CD4-positive, alpha-beta T cell treated with Interferon gamma for 1 hour (primary cell): ENCODE measurements around the gene MTHFD1.
A peak's percentile ranks its signal among the peaks of the same experiment; 100 is the strongest.

Experiments used
- DNase-seq: peaks from one replicate; pipeline ENCODE4 v3.0.0-alpha.2; 2020

MTHFD1 gene

GRCh38 chr14:64409126-64409920, 21.2 kb downstream of the MTHFD1 start:
- DNase-seq = no peak

DNA sequence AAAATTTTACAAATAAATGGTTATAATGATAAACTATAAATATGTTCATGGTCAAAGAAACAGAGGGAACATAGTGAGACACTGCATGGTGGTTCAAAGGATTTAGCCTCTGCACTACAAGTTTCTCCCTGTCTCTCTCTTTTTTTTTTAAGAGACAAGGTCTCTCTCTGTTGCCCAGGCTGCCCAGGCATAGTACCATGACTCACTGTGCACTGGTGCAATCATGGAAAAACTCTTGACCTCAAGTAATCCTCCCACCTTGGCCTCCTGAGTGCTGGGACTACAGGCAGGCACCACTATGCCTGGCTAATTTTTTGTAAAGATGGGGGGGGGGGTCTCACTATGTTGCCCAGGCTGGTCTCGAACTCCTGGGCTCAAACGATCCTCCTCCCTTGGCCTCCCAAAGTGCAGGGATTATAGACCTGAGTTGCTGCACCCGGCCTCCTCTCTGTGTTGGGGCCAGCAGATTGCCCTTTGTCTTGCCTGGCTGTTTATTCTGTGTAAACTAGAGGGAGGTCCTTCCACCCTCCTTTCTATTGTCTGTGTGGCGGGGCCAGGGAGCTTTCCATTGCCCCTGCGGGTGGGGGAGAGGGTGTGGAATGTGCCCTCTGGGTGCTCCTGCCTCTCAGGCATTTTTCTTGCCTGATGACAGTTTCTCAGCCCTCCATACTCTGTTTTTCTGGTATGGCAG, 22.1 kb downstream of the MTHFD1 start:
- no peak for DNase-seq

DNA sequence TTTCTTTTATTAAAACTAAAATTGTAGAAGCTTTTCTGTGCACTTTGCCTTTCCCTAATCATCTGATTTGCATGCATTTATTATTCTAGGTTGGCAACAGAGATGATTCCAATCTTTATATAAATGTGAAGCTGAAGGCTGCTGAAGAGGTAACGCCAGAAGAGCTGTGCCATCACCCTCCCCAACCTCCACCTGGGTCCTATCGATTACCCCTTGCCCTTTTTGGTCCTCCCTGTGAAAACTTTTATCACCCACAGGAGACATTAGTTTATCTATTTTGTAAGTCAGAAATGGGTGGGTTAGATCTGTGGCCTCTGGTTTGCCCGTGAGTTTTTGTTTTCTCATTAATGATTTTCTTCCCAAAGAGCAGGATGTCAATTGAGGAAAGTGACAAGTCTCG, 22.8 kb downstream of the MTHFD1 start:
- DNase-seq = no peak

DNA sequence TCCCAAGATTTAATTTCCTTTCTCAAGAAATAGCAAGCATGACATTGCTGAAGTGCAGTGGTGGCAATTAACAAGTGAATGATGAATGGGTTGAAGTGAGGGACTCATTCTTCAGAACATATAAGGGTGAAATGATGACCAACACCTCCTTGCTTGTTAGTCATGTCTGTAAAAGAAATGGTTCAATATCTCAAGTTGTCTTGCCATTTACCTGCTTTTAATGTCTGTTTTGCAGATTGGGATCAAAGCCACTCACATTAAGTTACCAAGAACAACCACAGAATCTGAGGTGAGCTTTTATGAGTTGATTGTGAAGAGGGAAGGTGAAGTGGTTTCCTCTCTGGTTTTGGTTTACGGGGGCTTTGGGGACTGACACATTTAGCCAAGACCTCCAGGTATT, 24.1 kb downstream of the MTHFD1 start:
- no peak for DNase-seq

DNA sequence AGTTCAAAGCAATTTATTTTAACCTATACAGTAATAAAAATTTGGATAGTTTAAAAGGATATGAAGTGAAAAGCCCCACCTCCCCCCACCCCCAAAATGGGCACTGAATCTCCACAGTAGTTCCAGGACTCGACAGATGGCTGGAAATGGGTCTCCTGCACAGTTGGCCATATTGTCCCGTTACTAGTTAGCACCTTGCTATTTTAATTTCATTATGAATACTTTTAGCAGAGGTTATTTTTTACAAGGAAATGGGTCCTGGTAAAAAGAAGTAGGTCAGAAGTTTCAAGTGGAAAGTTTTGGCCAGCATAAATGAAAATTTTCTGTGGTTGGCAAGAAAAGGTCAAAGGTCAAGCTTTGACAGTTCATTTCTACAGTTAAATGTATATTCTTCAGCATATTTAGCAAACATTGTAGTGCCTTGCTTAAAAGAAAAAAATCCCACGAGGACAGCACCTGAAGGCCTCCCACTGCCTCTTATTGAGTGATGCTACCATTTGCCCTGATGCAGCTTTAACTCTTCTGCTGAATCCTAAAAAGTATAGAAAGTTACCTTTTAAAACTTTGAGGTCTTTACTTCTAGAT, 28.3 kb downstream of the MTHFD1 start:
- DNase-seq = no peak

DNA sequence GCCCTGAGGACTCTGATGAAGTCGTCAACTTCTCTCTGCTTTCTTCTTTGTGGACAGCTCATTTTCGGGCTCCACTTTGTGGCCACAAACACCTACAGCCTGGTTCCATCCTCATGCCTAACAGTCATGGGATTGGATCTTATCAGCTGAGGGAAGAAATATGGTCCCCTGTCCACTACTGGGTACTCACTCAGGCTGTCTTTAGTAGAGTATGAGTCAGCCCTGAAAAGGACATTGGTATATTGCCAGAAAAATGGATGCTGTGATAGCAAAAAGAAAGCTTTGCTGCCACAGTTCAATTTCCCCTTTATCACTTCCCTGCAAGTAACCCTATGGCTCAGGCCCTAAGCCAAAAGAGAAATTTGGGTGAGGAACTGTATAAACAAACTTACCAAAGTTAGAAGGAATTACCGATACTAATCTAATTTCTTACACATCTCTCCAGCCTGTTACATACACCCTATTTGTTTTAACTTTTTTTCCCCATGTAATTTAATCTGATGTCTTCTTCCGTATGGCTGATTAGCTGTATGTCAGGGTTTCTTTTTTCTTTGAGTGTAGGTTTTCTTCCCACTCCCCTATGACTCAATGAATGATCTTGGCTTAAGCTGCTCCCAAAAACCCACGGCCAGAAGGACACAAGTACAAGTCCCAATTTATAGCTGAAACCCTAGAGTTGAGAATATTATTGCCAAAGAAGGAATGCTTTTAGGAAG, 29.1 kb downstream of the MTHFD1 start:
- DNase-seq = no peak

- DNase-seq = no peak
Measured at GRCh38 chr14:64417771-64418125, 29.6 kb downstream of the MTHFD1 start.

GRCh38 chr14:64419003-64419402, 30.9 kb downstream of the MTHFD1 start:
- DNase-seq = no peak

- DNase-seq = no peak
Measured at GRCh38 chr14:64421166-64421565, 33.0 kb downstream of the MTHFD1 start.

- no peak for DNase-seq
Measured at GRCh38 chr14:64422005-64422404, 33.9 kb downstream of the MTHFD1 start.

GRCh38 chr14:64422756-64423155, 34.6 kb downstream of the MTHFD1 start:
- DNase-seq = no peak

DNA sequence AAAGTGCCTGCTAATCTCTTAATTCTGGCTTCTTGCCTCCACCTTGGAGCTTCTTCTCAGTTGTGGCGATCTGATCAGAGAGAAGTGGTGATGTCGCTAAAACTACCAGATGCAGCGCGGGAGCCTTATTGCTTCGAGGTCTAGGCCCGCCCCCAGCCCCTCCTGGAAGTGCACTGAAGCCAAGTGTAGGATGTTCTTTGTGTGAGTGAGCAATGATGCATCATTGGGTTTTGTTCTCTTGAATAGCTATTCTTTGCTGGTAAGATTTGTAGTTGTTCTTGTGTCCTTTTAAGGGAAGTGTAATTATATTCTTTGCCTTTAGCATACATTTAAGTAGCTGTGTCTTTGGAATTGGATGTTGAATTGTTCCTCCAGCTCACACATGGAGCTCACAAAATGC, 35.8 kb downstream of the MTHFD1 start:
- no peak for DNase-seq

DNA sequence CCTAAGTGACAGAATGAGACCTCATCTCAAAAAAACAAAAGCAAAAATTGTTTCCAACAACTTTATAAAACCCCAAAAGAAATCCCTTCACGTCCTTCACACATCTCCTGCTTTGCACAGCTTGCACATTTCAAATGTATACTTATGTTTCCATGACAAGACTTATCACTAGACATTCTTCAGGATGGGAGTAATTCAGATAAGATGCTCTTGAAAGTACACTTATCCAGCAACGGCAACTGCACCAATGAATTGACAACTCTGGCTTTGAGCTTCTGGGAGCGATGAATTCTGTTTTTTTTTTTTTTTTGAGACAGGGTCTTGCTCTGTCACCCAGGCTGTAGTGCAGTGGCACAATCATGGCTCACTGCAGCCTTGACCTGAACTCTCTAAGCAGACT, 46.4 kb downstream of the MTHFD1 start:
- DNase-seq = no peak

GRCh38 chr14:64438181-64438841, 50.2 kb downstream of the MTHFD1 start:
- no peak for DNase-seq

DNA sequence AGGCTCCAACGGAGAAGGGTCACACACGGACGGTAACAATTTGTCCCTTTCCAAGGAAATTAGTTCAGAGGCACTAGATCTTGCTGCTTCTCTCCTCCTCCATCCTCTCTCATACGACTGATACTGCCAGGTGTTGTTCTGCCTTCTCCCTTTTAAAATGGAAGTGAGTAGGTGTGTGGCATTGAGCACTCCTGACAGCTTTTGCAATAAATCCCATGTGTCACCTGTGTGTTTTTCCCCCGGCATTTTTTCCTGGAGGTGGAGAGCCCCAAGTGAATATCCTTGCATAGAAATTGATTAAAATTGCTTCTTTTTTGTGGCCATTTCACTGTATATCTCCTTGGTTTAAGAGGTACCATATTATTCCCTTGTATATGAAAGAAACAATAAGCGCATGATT, 51.0 kb downstream of the MTHFD1 start:
- no peak for DNase-seq

DNA sequence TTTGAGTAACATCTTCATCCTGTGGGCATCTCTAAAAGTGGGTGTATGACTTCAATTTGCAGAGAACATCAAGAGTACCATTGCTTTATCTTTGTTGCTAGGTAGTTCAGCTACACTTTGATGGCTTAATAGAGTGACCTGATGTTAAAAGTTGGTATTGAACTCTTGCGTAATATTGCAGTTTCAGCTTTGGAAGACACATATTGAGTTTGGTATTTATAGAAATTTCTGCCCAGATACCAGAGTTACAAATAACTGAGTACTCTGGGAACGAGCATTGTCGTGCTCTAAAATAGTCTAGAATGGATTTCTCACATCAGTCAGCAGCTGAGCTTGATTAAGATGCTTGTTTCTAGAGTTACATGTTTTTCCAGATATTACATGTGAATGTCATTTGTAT, 52.3 kb downstream of the MTHFD1 start:
- no peak for DNase-seq

GRCh38 chr14:64442300-64442988, 54.3 kb downstream of the MTHFD1 start:
- DNase-seq = no peak

- peak; percentile 4 for DNase-seq
Measured at GRCh38 chr14:64444140-64444539, 56.0 kb downstream of the MTHFD1 start.

- DNase-seq = peak; percentile 62
Measured at GRCh38 chr14:64444984-64445845, 57.1 kb downstream of the MTHFD1 start.

GRCh38 chr14:64447876-64448670, 59.9 kb downstream of the MTHFD1 start:
- no peak for DNase-seq

- DNase-seq = no peak
Measured at GRCh38 chr14:64450255-64450654, 62.1 kb downstream of the MTHFD1 start.
